Lung (tissue), 12 donors: ENCODE results near the gene MDM4. TPM values are rescaled to one million over a fixed set of nuclear protein-coding genes. Genes with fewer than 3 reads are reported as not detected.

Experiments
- ATAC-seq: fragments of 200-7000 bp; cut with Tn5 transposase; one replicate; pipeline ENCODE4 v1.9.1; 2020; ENCODE audit warnings: moderate number of reproducible peaks; ENCODE audit not compliant: insufficient read depth, low FRiP score
- DNase-seq, 3 donors: peaks; one replicate each; pipeline ENCODE4 v3.0.0-alpha.2; 2013 to 2017
- H3K27ac ChIP-seq, 2 donors: one replicate each; pipeline ENCODE4 v1.5.1; 2013; ENCODE audit warnings: mild to moderate bottlenecking in 2 of 2, moderate library complexity in 2 of 2, control low read depth in 1 of 2, inconsistent platforms in 1 of 2, low read depth in 1 of 2, low read length in 1 of 2
- H3K27me3 ChIP-seq, 3 donors: one replicate each; pipeline ENCODE4 v1.5.1; 2013; ENCODE audit warnings: low read length in 2 of 3; ENCODE audit not compliant: control insufficient read depth in 3 of 3, insufficient read depth in 3 of 3
- H3K36me3 ChIP-seq, 4 donors: one replicate each; pipeline ENCODE4 v1.5.1; 2013; ENCODE audit warnings: low read length in 4 of 4, mild to moderate bottlenecking in 1 of 4, moderate library complexity in 1 of 4; ENCODE audit not compliant: control insufficient read depth in 4 of 4, insufficient read depth in 4 of 4
- H3K4me1 ChIP-seq, 5 donors: one replicate each; pipeline ENCODE4 v1.5.1; 2013; ENCODE audit warnings: low read length in 5 of 5, mild to moderate bottlenecking in 2 of 5, moderate library complexity in 1 of 5; ENCODE audit not compliant: control insufficient read depth in 5 of 5, insufficient read depth in 5 of 5
- H3K4me3 ChIP-seq: one replicate; pipeline ENCODE4 v1.5.1; 2013; ENCODE audit warnings: mild to moderate bottlenecking, control low read depth, moderate library complexity
- H3K9ac ChIP-seq, 2 donors: one replicate each; pipeline ENCODE4 v1.5.1; 2013; ENCODE audit warnings: low read length in 2 of 2, control low read depth in 1 of 2; ENCODE audit not compliant: insufficient read depth in 1 of 2
- H3K9me3 ChIP-seq, 4 donors: one replicate each; pipeline ENCODE4 v1.5.1; 2013; ENCODE audit warnings: low read length in 3 of 4, mild to moderate bottlenecking in 1 of 4, moderate library complexity in 1 of 4; ENCODE audit not compliant: control insufficient read depth in 4 of 4, insufficient read depth in 3 of 4
- CTCF ChIP-seq: IDR thresholded peaks from 2 replicates; pipeline ENCODE4 v1.5.1; 2012; ENCODE audit warnings: mild to moderate bottlenecking; ENCODE audit errors: control extremely low read depth, extremely low read depth
- WGBS, 2 donors: extraction: QIAGEN DNeasy Blood & Tissue Kit; methylation state at CpG; one replicate each; pipeline ENCODE4 v1.1.7; 2013; 5-methylcytosine and 5-hydroxymethylcytosine counted together
- polyA plus RNA-seq, 2 donors: library from polyadenylated mRNA; stranded (reverse); fragments of 200-250 nt; gene quantifications; one replicate each; pipeline ENCODE4 v1.2.1, GENCODE V29; 2013
- total RNA-seq, 2 donors: library from RNA; depleted of rRNA in 1 of 2; stranded (reverse); fragments of >200 nt in 1 of 2; gene quantifications; one replicate each; pipeline ENCODE4 v1.2.1, GENCODE V29; 2014 to 2021
- donor health status: control.
- donor health status: control.
- donor health status: Bipolar disorder and iron deficiency.
- donor health status: healthy.
- donor health status: DM: yes; HTN: yes; CAD: no.

The MDM4 gene
- total and polyA plus RNA-seq, 4 donors: 5.6 to 138 (median 38.9) TPM

GRCh38 chr1:204524986-204525385, 8.8 kb downstream of the MDM4 start:
- peaks cover 17 to 28% (median 19%) of the 10 kb centered on the region in 4 donors for H3K36me3 ChIP-seq
- DNase-seq (no peak), ATAC-seq (no peak)
- no peak for TF ChIP-seq CTCF
- 81 to 88% methylated on average over 3 of the region's 3 CpGs for WGBS, 2 donors
- no peaks in the 10 kb centered on the region for H3K27me3 ChIP-seq
- peaks cover 0 to 4% (median 0%) of the 10 kb centered on the region in 5 donors for H3K4me1 ChIP-seq
- H3K4me3 ChIP-seq: no peak overlapping the region
- no peaks in the 10 kb centered on the region for H3K9me3 ChIP-seq
- no peak overlapping the region for H3K27ac ChIP-seq
- no peak overlapping the region for H3K9ac ChIP-seq

DNA sequence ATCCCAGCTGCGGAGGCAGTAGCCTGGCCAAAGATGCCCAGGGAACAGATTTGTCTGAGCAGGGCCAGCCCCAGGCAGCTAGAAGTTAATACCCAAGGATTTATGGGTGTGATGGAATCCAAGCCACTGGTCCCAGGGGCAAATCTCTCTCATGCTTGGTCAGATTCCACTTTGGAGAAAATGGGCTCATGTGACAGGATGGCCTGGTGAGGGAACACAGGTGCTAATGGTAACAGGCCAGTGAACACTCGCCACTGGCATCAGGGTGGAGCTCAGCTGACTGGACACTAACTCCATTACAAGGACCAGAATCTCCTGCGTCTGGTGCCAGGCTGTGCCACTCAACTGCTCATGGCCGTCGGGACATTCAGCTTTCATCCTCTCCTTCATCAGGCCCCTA, 12.0 kb downstream of the MDM4 start:
- DNase-seq (no peak), ATAC-seq (no peak)

DNA sequence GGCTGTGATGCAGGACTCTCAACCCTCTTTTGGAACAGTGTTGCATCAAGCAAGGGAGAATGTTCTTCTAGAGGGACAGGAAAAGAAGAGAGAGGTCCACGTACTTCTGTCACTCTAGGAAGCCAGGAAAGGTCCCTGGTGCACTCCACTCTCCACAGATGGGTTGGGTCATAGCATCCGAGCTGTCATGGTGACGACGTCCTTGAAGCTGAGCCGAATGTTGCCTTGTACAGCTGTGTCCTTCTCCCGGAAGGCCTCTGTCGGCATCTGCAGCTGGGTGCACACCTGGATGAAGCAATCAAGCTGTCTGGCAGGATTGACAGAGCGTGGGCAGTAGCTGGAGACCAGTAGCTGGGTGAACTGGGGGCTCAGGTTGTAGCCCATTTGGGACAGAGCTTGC, 12.5 kb downstream of the MDM4 start:
- TF ChIP-seq CTCF: no peak
- DNase-seq (no peak), ATAC-seq (no peak)
- H3K36me3 ChIP-seq: peaks cover 31 to 42% (median 33%) of the 10 kb centered on the region in 4 donors
- H3K27ac ChIP-seq: no peak overlapping the region
- no peaks in the 10 kb centered on the region for H3K9me3 ChIP-seq
- 90 to 95% methylated on average over 8 of the region's 8 CpGs for WGBS, 2 donors
- H3K27me3 ChIP-seq: no peaks in the 10 kb centered on the region
- no peak overlapping the region for H3K9ac ChIP-seq
- H3K4me3 ChIP-seq: no peak overlapping the region
- no peaks in the 10 kb centered on the region for H3K4me1 ChIP-seq

More for the DNA sequence above, 12.0 kb downstream of the MDM4 start:
- WGBS, 2 donors: 93 to 94% methylated on average over 5 of the region's 5 CpGs
- Histone ChIP-seq H3K4me1 (no peaks in the 10 kb centered on the region), H3K9ac (no peak overlapping the region), H3K36me3 (peaks cover 30 to 38% (median 31%) of the 10 kb centered on the region in 4 donors), H3K9me3 (no peaks in the 10 kb centered on the region), H3K4me3 (no peak overlapping the region), H3K27ac (no peak overlapping the region), H3K27me3 (no peaks in the 10 kb centered on the region)
- no peak for TF ChIP-seq CTCF

DNA sequence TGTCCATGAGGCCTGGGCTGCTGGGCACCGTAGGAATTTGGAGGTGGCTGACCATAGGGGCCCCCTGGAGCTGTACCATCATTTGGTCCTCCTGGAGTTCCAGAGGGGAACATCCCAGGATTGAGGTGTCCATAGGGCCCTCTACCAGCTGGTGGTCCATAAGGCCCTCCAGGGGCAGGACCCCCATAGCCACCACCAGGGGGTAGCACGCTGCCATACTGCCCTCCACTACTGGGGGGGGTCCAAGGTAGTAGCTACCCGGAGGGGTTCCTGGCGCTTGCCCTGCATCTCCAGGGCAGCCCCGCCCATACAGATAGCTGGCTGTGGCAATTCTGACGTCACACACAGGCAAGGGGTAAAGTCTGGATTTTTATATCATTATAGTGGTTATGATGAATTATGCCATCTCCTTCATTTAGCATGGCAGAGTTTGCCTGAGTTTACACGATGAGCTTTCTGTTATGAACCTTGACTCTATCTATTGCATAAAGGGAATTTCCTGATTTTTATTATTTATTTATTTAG, 13.2 kb downstream of the MDM4 start:
- H3K9me3 ChIP-seq: no peaks in the 10 kb centered on the region
- 91 to 92% methylated on average over 7 of the region's 7 CpGs for WGBS, 2 donors
- H3K27ac ChIP-seq: no peak overlapping the region
- no peaks in the 10 kb centered on the region for H3K4me1 ChIP-seq
- no peak for TF ChIP-seq CTCF
- ATAC-seq: no peak
- peaks cover 31 to 46% (median 34%) of the 10 kb centered on the region in 4 donors for H3K36me3 ChIP-seq
- no peak overlapping the region for H3K9ac ChIP-seq
- no peaks in the 10 kb centered on the region for H3K27me3 ChIP-seq
- no peak for DNase-seq
- no peak overlapping the region for H3K4me3 ChIP-seq
